Karpas-422 (cell line): ENCODE data around the gene LIMD2. TPM values are rescaled to one million over a fixed set of nuclear protein-coding genes. Genes with fewer than 3 reads are reported as not detected.

ENCODE experiments used
- DNase-seq: peaks from one replicate; pipeline ENCODE4 v3.0.0-alpha.2; 2015
- H2AFZ ChIP-seq: fragments of 200-600 bp; sonication (generic); 2 replicates; pipeline ENCODE4 v1.6.1; 2014; ENCODE audit warnings: antibody characterized with exemption, low read length, mixed read lengths
- H3K27ac ChIP-seq: fragments of 200-600 bp; sonication (generic); 2 replicates; pipeline ENCODE4 v1.5.1; 2014; ENCODE audit warnings: mild to moderate bottlenecking, low read length, moderate library complexity
- H3K27me3 ChIP-seq: fragments of 200-600 bp; sonication (generic); 2 replicates; pipeline ENCODE4 v1.6.1; 2014; ENCODE audit warnings: low read length, mixed read lengths
- H3K36me3 ChIP-seq: fragments of 200-600 bp; sonication (generic); 2 replicates; pipeline ENCODE4 v1.6.1; 2014; ENCODE audit warnings: low read length, mixed read lengths; ENCODE audit not compliant: insufficient read depth
- H3K4me1 ChIP-seq: fragments of 200-600 bp; sonication (generic); 2 replicates; pipeline ENCODE4 v1.6.1; 2014; ENCODE audit warnings: mild to moderate bottlenecking, low read length, mixed read lengths
- H3K4me2 ChIP-seq: fragments of 200-600 bp; sonication (generic); 2 replicates; pipeline ENCODE4 v1.6.1; 2014; ENCODE audit warnings: low read length, low read depth, mild to moderate bottlenecking; ENCODE audit not compliant: poor library complexity, severe bottlenecking
- H3K4me3 ChIP-seq: fragments of 200-600 bp; sonication (generic); 2 replicates; pipeline ENCODE4 v1.5.1; 2014; ENCODE audit warnings: mild to moderate bottlenecking, antibody characterized with exemption, low read length, mixed read lengths
- H3K79me2 ChIP-seq: fragments of 200-600 bp; sonication (generic); 2 replicates; pipeline ENCODE4 v1.6.1; 2014; ENCODE audit warnings: mild to moderate bottlenecking, low read length, mixed read lengths
- H3K9ac ChIP-seq: fragments of 200-600 bp; sonication (generic); 2 replicates; pipeline ENCODE4 v1.6.0; 2014; ENCODE audit warnings: low read length
- H3K9me2 ChIP-seq: fragments of 200-600 bp; sonication (generic), shearing (Covaris generic); replicated peaks from 2 replicates; pipeline ENCODE4 v1.6.0; 2014; ENCODE audit warnings: mild to moderate bottlenecking, low read length, moderate library complexity; ENCODE audit not compliant: insufficient read depth
- H3K9me3 ChIP-seq: fragments of 300-700, 200-600 bp; sonication (generic); 2 replicates; pipeline ENCODE4 v1.6.1; 2014; ENCODE audit warnings: low read length, mixed read lengths
- H4K20me1 ChIP-seq: fragments of 200-600 bp; sonication (generic); 2 replicates; pipeline ENCODE4 v1.6.1; 2014; ENCODE audit warnings: mild to moderate bottlenecking, antibody characterized with exemption, low read length, low read depth; ENCODE audit not compliant: insufficient read depth
- total RNA-seq: library from RNA; depleted of rRNA; stranded (reverse); fragments of >200 nt; shearing (Covaris generic); gene quantifications from 2 replicates; pipeline ENCODE4 v1.2.3, GENCODE V29; 2014; ENCODE audit warnings: low replicate concordance

Gene LIMD2
- total RNA-seq, 1 experiment from 2014 or later, result 200 TPM

DNA sequence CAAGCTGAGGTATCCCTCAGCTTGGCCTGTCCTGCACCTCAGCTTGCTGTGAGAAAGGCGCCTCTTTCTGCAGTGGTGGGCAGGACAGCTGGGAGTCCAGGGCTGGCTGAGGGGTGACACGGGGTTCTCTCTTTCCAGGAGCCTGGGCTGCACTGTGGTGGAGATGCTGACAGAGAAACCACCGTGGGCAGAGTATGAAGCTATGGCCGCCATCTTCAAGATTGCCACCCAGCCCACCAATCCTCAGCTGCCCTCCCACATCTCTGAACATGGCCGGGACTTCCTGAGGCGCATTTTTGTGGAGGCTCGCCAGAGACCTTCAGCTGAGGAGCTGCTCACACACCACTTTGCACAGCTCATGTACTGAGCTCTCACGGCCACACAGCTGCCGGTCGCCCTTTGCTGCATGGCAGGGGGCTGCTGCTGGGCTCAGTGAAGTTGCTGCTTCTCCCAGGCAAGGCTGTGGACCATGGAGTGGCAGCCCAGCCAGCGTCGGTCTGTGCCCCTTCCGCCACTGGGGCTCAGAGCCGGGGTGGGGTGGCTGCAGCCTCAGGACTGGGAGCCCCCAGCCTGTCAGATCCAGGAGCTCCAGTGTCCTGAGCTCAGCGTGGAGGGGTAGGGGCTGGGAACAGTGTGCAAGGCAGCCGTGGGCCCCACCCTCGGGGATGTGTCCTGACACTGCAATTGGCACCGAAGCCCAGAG lies 6.4 kb downstream of the LIMD2 start:
- peaks cover 12% of the 10 kb centered on the region for H3K36me3 ChIP-seq
- H3K9me3 ChIP-seq, result no peaks in the 10 kb centered on the region
- no peaks in the 10 kb centered on the region for H3K27me3 ChIP-seq
- no peaks in the 10 kb centered on the region for H3K9me2 ChIP-seq
- peak; percentile 45 for DNase-seq
- H3K27ac ChIP-seq, result 0 out of 2 replicates have a peak overlapping the region, but pooled peaks have one; percentile 14
- no peak overlapping the region for H2AFZ ChIP-seq
- H3K4me3 ChIP-seq, result no peak overlapping the region
- H3K79me2 ChIP-seq, result peaks cover 6% of the 10 kb centered on the region; the same call in 1 of the 2 replicates
- no peaks in the 10 kb centered on the region for H4K20me1 ChIP-seq
- no peak overlapping the region for H3K9ac ChIP-seq
- peaks cover 41% of the 10 kb centered on the region for H3K4me1 ChIP-seq
- H3K4me2 ChIP-seq, result no peak overlapping the region

DNA sequence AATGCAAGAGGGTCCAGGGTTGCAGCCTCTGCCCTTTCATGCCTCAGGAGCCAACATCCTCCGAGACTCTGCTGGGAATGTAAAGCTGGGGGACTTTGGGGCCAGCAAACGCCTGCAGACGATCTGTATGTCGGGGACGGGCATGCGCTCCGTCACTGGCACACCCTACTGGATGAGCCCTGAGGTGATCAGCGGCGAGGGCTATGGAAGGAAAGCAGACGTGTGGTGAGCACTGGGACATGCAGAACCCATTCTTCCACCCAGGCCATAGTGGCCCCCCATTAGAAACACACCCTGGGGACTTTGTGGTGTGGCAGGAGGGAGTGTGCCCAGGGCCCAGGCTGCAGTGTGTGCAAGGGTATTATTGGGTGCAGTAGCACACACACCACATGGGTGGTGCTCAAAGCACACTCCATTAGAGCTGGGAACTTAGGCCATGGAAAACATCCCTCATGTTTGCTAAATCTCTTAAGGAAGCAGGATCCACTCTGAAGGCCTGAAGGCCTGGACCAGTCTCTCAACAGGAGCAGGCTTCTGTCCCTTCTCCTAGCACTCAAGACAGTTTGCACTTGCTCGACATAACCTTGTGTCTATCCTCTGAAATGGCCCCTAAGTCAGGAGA lies 7.6 kb downstream of the LIMD2 start:
- Histone ChIP-seq H3K4me2 (no peak overlapping the region), H3K27me3 (no peaks in the 10 kb centered on the region), H3K79me2 (no peaks in the 10 kb centered on the region), H3K9ac (no peak overlapping the region), H3K36me3 (peaks cover 12% of the 10 kb centered on the region), H4K20me1 (no peaks in the 10 kb centered on the region), H3K27ac (no peak overlapping the region), H3K4me3 (no peak overlapping the region), H3K9me3 (no peaks in the 10 kb centered on the region), H2AFZ (no peak overlapping the region), H3K4me1 (peaks cover 29% of the 10 kb centered on the region), H3K9me2 (no peaks in the 10 kb centered on the region)
- no peak for DNase-seq

DNA sequence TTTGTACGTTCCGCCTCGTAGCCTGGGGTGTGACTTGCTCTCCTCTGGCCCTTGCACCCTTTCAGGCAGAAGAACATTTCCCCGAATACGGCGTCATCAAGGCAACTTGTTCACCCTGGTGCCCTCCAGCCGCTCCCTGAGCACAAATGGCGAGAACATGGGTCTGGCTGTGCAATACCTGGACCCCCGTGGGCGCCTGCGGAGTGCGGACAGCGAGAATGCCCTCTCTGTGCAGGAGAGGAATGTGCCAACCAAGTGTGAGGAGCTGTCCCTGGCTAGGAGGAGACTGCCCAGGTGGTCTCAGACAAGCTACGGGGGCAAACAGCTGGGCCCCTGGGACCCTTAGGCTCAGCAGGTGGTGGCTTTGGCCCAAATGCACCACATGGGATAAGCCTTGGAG lies 10.4 kb downstream of the LIMD2 start:
- no peak for DNase-seq
- H3K9me3 ChIP-seq, result no peaks in the 10 kb centered on the region
- H3K36me3 ChIP-seq, result no peaks in the 10 kb centered on the region

DNA sequence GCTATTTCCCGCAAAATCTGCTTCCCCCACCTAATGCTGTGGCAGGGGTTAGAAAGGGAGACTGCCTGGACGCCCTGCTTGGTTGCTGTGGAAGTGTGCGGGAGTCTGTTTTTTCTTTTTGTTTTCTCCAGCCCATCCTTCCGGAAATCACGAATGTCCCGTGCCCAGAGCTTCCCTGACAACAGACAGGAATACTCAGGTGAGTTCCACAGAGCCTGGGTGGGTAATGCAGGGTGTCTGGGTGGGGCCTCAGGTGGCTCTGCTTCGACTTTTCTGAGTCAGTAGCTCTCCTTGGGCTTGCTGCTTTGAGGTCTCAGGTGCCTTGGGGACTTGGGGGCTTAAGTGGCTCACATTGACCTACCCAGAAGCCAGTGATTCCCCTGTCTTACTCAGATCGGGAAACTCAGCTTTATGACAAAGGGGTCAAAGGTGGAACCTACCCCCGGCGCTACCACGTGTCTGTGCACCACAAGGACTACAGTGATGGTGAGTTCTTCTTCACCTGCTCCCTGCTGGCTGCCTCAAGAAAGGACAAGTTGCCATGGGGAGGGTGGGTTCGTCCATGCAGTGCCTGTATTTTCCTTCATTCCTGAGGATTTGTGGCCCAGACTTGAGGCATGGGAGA lies 11.4 kb downstream of the LIMD2 start:
- Histone ChIP-seq H3K9ac (no peak overlapping the region), H3K9me3 (no peaks in the 10 kb centered on the region), H3K4me3 (no peak overlapping the region), H3K27me3 (no peaks in the 10 kb centered on the region), H3K9me2 (no peaks in the 10 kb centered on the region), H3K4me2 (no peak overlapping the region), H3K27ac (no peak overlapping the region), H4K20me1 (no peaks in the 10 kb centered on the region), H2AFZ (no peak overlapping the region), H3K36me3 (0 out of 2 replicates have a peak, but pooled peaks cover 1% of the 10 kb centered on the region), H3K79me2 (no peaks in the 10 kb centered on the region), H3K4me1 (peaks cover 8% of the 10 kb centered on the region)
- no peak for DNase-seq

More for the DNA sequence above, 10.4 kb downstream of the LIMD2 start:
- H3K4me1 ChIP-seq, result peaks cover 9% of the 10 kb centered on the region
- no peaks in the 10 kb centered on the region for H3K9me2 ChIP-seq
- no peaks in the 10 kb centered on the region for H3K27me3 ChIP-seq
- no peak overlapping the region for H3K4me2 ChIP-seq
- no peaks in the 10 kb centered on the region for H4K20me1 ChIP-seq
- H3K79me2 ChIP-seq, result no peaks in the 10 kb centered on the region
- H3K27ac ChIP-seq, result no peak overlapping the region
- no peak overlapping the region for H3K9ac ChIP-seq
- no peak overlapping the region for H3K4me3 ChIP-seq
- no peak overlapping the region for H2AFZ ChIP-seq

DNA sequence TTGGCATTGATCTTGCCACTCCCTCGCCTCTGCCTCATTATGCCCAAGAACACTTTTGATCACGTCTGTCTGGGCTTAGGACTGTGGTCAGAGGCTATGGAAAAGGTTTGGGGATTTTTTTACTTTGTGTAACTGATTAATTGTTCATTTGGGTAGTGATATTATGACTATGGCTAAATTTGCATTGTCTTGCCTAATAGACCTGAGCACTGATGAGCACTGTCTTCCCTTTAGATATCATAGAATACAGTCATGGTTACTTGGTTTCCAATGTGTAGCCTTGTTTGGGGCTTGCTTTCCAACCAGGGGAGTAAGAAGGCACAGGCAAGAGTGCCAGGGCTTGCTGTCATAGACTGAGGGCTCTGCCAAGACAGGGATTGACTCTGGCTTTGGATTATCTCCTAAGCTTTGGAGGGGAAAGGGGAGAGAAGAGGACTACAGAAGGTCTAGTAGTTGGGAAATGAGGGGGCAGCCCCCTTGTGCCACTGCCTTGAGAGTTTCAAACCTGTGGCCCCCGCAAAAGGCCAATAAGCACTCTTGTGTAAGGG lies 13.7 kb downstream of the LIMD2 start:
- H3K4me1 ChIP-seq, result peaks cover 16% of the 10 kb centered on the region
- no peak overlapping the region for H3K9ac ChIP-seq
- no peak overlapping the region for H3K27ac ChIP-seq
- H3K36me3 ChIP-seq, result peaks cover 17% of the 10 kb centered on the region
- no peaks in the 10 kb centered on the region for H3K9me2 ChIP-seq
- H3K4me3 ChIP-seq, result no peak overlapping the region
- H4K20me1 ChIP-seq, result no peaks in the 10 kb centered on the region
- no peaks in the 10 kb centered on the region for H3K9me3 ChIP-seq
- no peaks in the 10 kb centered on the region for H3K79me2 ChIP-seq
- no peak overlapping the region for H3K4me2 ChIP-seq
- DNase-seq, result no peak
- H2AFZ ChIP-seq, result no peak overlapping the region
- H3K27me3 ChIP-seq, result no peaks in the 10 kb centered on the region

DNA sequence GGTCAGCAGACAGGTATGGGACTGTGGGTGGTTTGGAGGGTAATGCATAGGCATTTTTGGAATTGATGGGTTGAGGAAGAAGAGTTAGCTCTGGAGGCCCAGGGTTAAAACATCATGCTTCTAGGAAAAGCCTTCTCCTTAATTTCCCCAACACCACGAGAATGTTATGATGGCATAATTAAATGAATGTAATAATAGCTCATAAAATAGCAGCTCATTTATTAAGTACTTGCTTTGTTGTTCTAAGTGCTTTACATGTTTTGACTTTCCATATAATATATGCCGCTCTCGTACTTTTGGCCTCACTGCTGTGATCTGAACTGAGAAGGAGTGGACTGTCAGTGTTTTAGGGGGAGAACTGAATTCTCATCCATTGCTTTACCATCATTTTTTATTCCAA lies 14.3 kb downstream of the LIMD2 start:
- Histone ChIP-seq H4K20me1 (no peaks in the 10 kb centered on the region), H3K27me3 (no peaks in the 10 kb centered on the region), H2AFZ (no peak overlapping the region), H3K9ac (no peak overlapping the region), H3K79me2 (no peaks in the 10 kb centered on the region), H3K36me3 (peaks cover 17% of the 10 kb centered on the region), H3K9me2 (no peaks in the 10 kb centered on the region), H3K4me1 (peaks cover 16% of the 10 kb centered on the region), H3K27ac (no peak overlapping the region), H3K4me2 (no peak overlapping the region), H3K9me3 (no peaks in the 10 kb centered on the region), H3K4me3 (no peak overlapping the region)
- no peak for DNase-seq

DNA sequence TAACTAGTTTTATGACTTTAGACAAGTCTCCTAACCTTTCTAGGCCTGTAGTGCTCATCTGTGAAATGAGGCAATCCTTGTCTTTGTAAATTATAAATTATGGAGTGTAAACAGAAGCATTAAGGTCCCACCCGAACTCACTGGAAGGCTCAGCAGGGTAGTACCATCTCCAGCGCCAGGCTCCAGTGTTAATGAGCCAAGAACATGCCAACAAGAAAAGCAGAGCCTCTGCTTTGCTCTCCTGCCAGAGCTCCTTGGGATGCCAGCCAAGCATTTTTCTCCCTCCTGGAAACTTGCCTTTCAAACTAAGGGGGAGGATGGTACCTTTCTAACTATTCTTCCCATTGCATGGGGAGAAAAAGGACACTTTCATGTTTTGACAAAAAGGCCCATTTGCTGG lies 14.9 kb downstream of the LIMD2 start:
- Histone ChIP-seq H3K9me3 (no peaks in the 10 kb centered on the region), H3K36me3 (peaks cover 17% of the 10 kb centered on the region), H3K27me3 (no peaks in the 10 kb centered on the region), H3K4me2 (no peak overlapping the region), H3K27ac (no peak overlapping the region), H3K9me2 (no peaks in the 10 kb centered on the region), H3K9ac (no peak overlapping the region), H3K4me3 (no peak overlapping the region), H2AFZ (no peak overlapping the region), H4K20me1 (no peaks in the 10 kb centered on the region), H3K79me2 (no peaks in the 10 kb centered on the region), H3K4me1 (peaks cover 16% of the 10 kb centered on the region)
- DNase-seq, result no peak

DNA sequence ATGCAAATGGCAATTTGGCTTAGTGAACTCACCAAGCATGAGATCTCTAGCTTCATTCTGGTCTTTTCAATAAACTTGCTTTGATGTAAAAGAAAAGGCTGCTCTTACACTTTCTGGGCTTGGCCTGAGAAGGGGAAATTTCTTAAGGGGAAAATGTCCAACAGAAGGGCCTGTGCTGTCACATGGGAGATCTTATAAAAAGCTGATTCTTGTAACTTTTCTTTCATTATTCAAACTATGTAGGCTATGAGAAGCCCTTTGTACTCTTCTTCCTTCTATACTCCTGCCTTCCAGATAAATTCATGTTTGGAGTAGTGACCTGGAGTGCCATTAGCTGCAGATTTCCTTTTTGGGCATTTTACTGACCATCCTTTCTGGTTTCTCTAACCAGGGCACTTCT lies 16.9 kb downstream of the LIMD2 start:
- no peak overlapping the region for H3K27ac ChIP-seq
- H3K9me2 ChIP-seq, result no peaks in the 10 kb centered on the region
- H3K4me2 ChIP-seq, result no peak overlapping the region
- no peaks in the 10 kb centered on the region for H3K79me2 ChIP-seq
- no peak overlapping the region for H3K4me3 ChIP-seq
- H3K4me1 ChIP-seq, result peaks cover 16% of the 10 kb centered on the region
- no peak overlapping the region for H2AFZ ChIP-seq
- H3K9ac ChIP-seq, result no peak overlapping the region
- no peaks in the 10 kb centered on the region for H3K27me3 ChIP-seq
- no peaks in the 10 kb centered on the region for H3K9me3 ChIP-seq
- H4K20me1 ChIP-seq, result no peaks in the 10 kb centered on the region
- no peak for DNase-seq
- H3K36me3 ChIP-seq, result peaks cover 17% of the 10 kb centered on the region
